SU-DHL-6 (cell line): Measurements from ENCODE around the gene IFNL1.
"Not testable (repeated sequence)": the region's sequence is repeated elsewhere in the genome, so short reads cannot be mapped to it uniquely, and the experiment has no call there.

Experiments used
- CTCF ChIP-seq: fragments of 200-600 bp; sonication (generic); IDR thresholded peaks from one replicate; pipeline ENCODE4 v1.5.1; 2017; ENCODE audit warnings: antibody characterized with exemption, mild to moderate bottlenecking, low read length, moderate library complexity; ENCODE audit not compliant: insufficient read depth, poor library complexity, severe bottlenecking
- EZH2phosphoT487 ChIP-seq: fragments of 200-600 bp; sonication (generic), shearing (Covaris generic); conservative IDR thresholded peaks from 2 replicates; pipeline ENCODE4 v1.6.1; 2018; ENCODE audit warnings: mild to moderate bottlenecking, antibody characterized with exemption, low read length, moderate library complexity, mixed read lengths

GRCh38 chr19:39332738-39333137, 36.5 kb downstream of the IFNL1 start:
- TF ChIP-seq CTCF, EZH2phosphoT487: not testable (repeated sequence)
